CD4-positive, alpha-beta T cell (primary cell): ENCODE results near the gene CD1B. TPM values are rescaled to one million over a fixed set of nuclear protein-coding genes. Genes with fewer than 3 reads are reported as not detected.
"Not testable (repeated sequence)": the region's sequence is repeated elsewhere in the genome, so short reads cannot be mapped to it uniquely, and the experiment has no call there.

ENCODE experiments used
- ATAC-seq: fragments of 200-7000 bp; cut with Tn5 transposase; one replicate; pipeline ENCODE4 v1.10.0; 2022; ENCODE audit warnings: mild to moderate bottlenecking; ENCODE audit not compliant: poor library complexity
- CTCF ChIA-PET: fragments of 350-600 bp; sonication (Branson Sonifier 250); formaldehyde crosslinking; loops from one replicate; lab custom pipeline; 2021; ENCODE audit warnings: antibody characterized with exemption, inconsistent platforms; lab: Charles Lee
- POLR2A ChIA-PET: fragments of 350-600 bp; sonication (Branson Sonifier 250); formaldehyde crosslinking; loops from one replicate; lab custom pipeline; 2021; ENCODE audit warnings: antibody characterized with exemption, inconsistent platforms; lab: Charles Lee
- DNase-seq, 14 experiments: peaks; one replicate each; pipeline ENCODE4 v3.0.0-alpha.2; 2013 to 2020; ENCODE audit warnings: mixed read lengths in 2 of 14
- H3K27ac ChIP-seq, 2 donors: one replicate each; pipeline versions ENCODE4 v1.5.1 to v1.7.0; 2013; ENCODE audit warnings: low read length in 2 of 2, low read depth in 1 of 2, mild to moderate bottlenecking in 1 of 2
- H3K27me3 ChIP-seq, 2 experiments: 1 replicate in 1 of 2; 2 replicates in 1 of 2; pipeline versions ENCODE4 v1.6.1 to v1.7.0; 2013; ENCODE audit warnings: low read length in 2 of 2, control low read depth in 1 of 2, mild to moderate bottlenecking in 1 of 2, moderate library complexity in 1 of 2; ENCODE audit not compliant: insufficient read depth in 2 of 2, control insufficient read depth in 1 of 2
- H3K36me3 ChIP-seq: one replicate; pipeline ENCODE4 v1.6.1; 2013; ENCODE audit warnings: low read length, control low read depth; ENCODE audit not compliant: insufficient read depth
- H3K4me1 ChIP-seq: one replicate; pipeline ENCODE4 v1.6.1; 2013; ENCODE audit warnings: low read length, control low read depth; ENCODE audit not compliant: insufficient read depth
- H3K4me3 ChIP-seq: one replicate; pipeline ENCODE4 v1.5.1; 2013; ENCODE audit warnings: mild to moderate bottlenecking, low read length, moderate library complexity
- H3K9me3 ChIP-seq, 2 experiments: 1 replicate in 1 of 2; 2 replicates in 1 of 2; pipeline versions ENCODE4 v1.6.1 to v1.7.0; 2013; ENCODE audit warnings: low read length in 2 of 2, mild to moderate bottlenecking in 2 of 2, control low read depth in 1 of 2, moderate library complexity in 1 of 2; ENCODE audit not compliant: control insufficient read depth in 1 of 2, insufficient read depth in 1 of 2
- H3K27ac Mint-ChIP-seq: one replicate; pipeline ENCODE4 v1.8.0; 2020; ENCODE audit warnings: mixed read lengths
- H3K27me3 Mint-ChIP-seq: one replicate; pipeline ENCODE4 v1.8.0; 2021; ENCODE audit warnings: mixed read lengths
- H3K36me3 Mint-ChIP-seq: one replicate; pipeline ENCODE4 v1.8.0; 2021; ENCODE audit warnings: low read depth, mixed read lengths
- H3K4me1 Mint-ChIP-seq: one replicate; pipeline ENCODE4 v1.8.0; 2021; ENCODE audit warnings: low read depth, mixed read lengths
- H3K4me3 Mint-ChIP-seq: one replicate; pipeline ENCODE4 v1.8.0; 2020; ENCODE audit warnings: mild to moderate bottlenecking, mixed read lengths
- H3K9me3 Mint-ChIP-seq: one replicate; pipeline ENCODE4 v1.8.0; 2020; ENCODE audit warnings: mixed read lengths
- CTCF ChIP-seq: fragments of 200-600 bp; IDR thresholded peaks from one replicate; pipeline ENCODE4 v1.8.0; 2022; ENCODE audit warnings: antibody characterized with exemption, mild to moderate bottlenecking
- intact Hi-C, 2 experiments: fragments of 100-400 bp; cut with DNase I in 1 of 2; cut with micrococcal nuclease in 1 of 2; formaldehyde crosslinking; loops; one replicate each; pipeline versions ENCODE4 v1.15.1 to v1.9.0; 2023 to 2025; cut with DNase I, micrococcal nuclease
- polyA plus RNA-seq, 2 donors: library from polyadenylated mRNA; unstranded; fragments of 120-200 nt; gene quantifications; one replicate each; pipeline ENCODE4 v1.2.1, GENCODE V29; 2013
- total RNA-seq, 174 experiments: library from RNA in 2 of 174; stranded (reverse) in 2 of 174; gene quantifications; one replicate each; pipeline ENCODE4 v1.2.3 and lab custom pipeline; 2021 to 2026

Gene CD1B
- total RNA-seq (not detected), total RNA-seq (lab: John Stamatoyannopoulos, UW) (0 to 0.34 (median 0) reads per million in 172 experiments)
- polyA plus RNA-seq (2013, experiment 1 of 2) = 0.45 TPM
- polyA plus RNA-seq (2013, experiment 2 of 2) = 0.14 TPM

GRCh38 chr1:158331481-158332150 lies at the start of gene CD1B:
Gene CD1B (minus strand): TSS chr1:158331531. CDS start chr1:158331423, 108 bp downstream.
- no peak for TF ChIP-seq CTCF
- Histone ChIP-seq H3K4me1 (peaks cover 7% of the 10 kb centered on the region), H3K9me3 (peaks cover 0 to 9% of the 10 kb centered on the region in 2 experiments), H3K4me3 (no peak within 1 kb of the TSS), H3K27me3 (peaks cover 0 to 17% of the 10 kb centered on the region in 2 experiments), H3K27ac (no peak within 1 kb of the TSS), H3K36me3 (no peaks in the 10 kb centered on the region)
- no peak for DNase-seq
- Mint-ChIP-seq H3K27me3 (peaks cover 17% of the 10 kb centered on the region), H3K27ac (no peak within 1 kb of the TSS), H3K4me3 (no peak within 1 kb of the TSS), H3K9me3 (no peaks in the 10 kb centered on the region), H3K4me1 (peaks cover 22% of the 10 kb centered on the region), H3K36me3 (no peaks in the 10 kb centered on the region)
- CTCF ChIA-PET = no interaction called here
- no peak for ATAC-seq
- intact Hi-C loops = loop anchor here in 1 of 2 experiments (10.0 kb wide), 1 partner anchor 127 kb away; no protein-coding TSS in a partner anchor
- POLR2A ChIA-PET = no interaction called here

DNA sequence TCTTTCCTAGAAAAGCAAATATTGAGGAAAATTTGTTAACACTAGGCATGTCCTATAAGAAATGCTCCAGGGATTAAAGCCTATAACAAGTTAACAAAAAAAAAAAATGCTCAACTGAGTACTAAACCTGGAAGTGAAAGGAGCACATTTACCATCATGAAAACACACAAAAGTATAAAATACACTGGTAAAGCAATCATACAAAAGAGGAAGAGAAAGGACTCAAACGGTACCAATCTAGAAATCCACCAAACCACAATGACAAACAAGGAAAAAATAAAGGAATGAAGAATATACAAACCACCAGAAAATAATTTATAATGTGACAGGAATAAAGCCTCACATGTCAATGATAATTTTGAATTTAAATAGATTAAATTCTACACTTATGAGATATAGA lies 43.5 kb upstream of the CD1B start:
- peaks cover 0 to 3% of the 10 kb centered on the region in 2 experiments for H3K27me3 ChIP-seq

DNA sequence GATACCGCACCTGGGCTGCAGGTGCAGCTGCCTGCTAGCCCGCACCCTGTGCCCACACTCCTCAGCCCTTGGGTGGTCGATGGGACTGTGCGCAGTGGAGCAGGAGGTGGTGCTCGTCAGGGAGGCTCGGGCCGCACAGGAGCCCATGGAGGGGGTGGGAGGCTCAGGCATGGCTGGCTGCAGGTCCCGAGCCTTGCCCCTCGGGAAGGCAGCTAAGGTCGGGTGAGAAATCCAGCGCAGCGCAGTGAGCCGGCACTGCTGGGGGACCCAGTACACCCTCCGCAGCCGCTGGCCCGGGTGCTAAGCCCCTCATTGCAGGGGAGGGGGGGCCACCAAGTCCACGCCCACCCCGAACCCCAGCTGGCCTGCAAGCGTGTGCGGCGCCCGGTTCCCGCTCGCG lies 42.8 kb upstream of the CD1B start:
- intact Hi-C loops, H3K36me3 ChIP-seq, H3K4me3 Mint-ChIP-seq, H3K27me3 ChIP-seq, H3K4me1 ChIP-seq, H3K36me3 Mint-ChIP-seq, H3K4me1 Mint-ChIP-seq, H3K27ac Mint-ChIP-seq, H3K9me3 Mint-ChIP-seq, ATAC-seq, H3K4me3 ChIP-seq, H3K27ac ChIP-seq, DNase-seq, POLR2A ChIA-PET, CTCF ChIA-PET: not testable (repeated sequence)
- peaks cover 16% of the 10 kb centered on the region for H3K27me3 Mint-ChIP-seq
- peaks cover 13 to 19% of the 10 kb centered on the region in 2 experiments for H3K9me3 ChIP-seq

More for the DNA sequence above, 43.5 kb upstream of the CD1B start:
- peaks cover 6% of the 10 kb centered on the region for H3K9me3 Mint-ChIP-seq
- POLR2A ChIA-PET = no interaction called here
- peaks cover 13 to 19% of the 10 kb centered on the region in 2 experiments for H3K9me3 ChIP-seq
- DNase-seq (no peak), ATAC-seq (no peak)
- CTCF ChIA-PET = no interaction called here
- H3K36me3 Mint-ChIP-seq = no peaks in the 10 kb centered on the region
- H3K27ac ChIP-seq = no peak overlapping the region
- no peak overlapping the region for H3K27ac Mint-ChIP-seq
- intact Hi-C loops = no loop called here
- H3K4me3 Mint-ChIP-seq = no peak overlapping the region
- peaks cover 12% of the 10 kb centered on the region for H3K27me3 Mint-ChIP-seq
- H3K4me1 ChIP-seq = no peaks in the 10 kb centered on the region
- H3K36me3 ChIP-seq = no peaks in the 10 kb centered on the region
- no peaks in the 10 kb centered on the region for H3K4me1 Mint-ChIP-seq
- no peak for TF ChIP-seq CTCF
- no peak overlapping the region for H3K4me3 ChIP-seq
